Measurements from ENCODE around the gene SPATA1. TPM values are rescaled to one million over a fixed set of nuclear protein-coding genes. Genes with fewer than 3 reads are reported as not detected.

The SPATA1 gene, protein sequence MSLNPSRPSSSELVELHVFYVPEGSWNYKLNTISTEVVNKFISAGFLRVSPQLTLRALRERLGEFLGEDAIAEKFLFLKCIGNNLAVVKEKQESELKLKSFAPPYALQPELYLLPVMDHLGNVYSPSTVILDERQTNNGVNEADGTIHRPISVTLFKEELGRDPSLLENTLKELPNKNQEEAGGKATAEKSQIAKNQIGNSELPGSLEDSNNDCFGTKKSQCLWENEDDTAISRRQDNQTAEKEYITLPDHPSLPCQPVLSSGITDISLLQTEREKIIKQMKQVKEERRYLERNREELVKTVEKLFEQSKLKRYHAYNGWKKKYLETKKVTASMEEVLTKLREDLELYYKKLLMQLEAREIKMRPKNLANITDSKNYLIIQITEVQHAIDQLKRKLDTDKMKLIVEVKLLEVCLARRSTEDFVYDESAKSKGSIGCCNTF
- 2.1 TPM for polyA plus RNA-seq (2013, experiment 1 of 4)
- 3.6 TPM for polyA plus RNA-seq (2013, experiment 2 of 4)
- 5.3 TPM for polyA plus RNA-seq (2013, experiment 3 of 4)
- 5.7 TPM for polyA plus RNA-seq (2013, experiment 4 of 4)

DNA sequence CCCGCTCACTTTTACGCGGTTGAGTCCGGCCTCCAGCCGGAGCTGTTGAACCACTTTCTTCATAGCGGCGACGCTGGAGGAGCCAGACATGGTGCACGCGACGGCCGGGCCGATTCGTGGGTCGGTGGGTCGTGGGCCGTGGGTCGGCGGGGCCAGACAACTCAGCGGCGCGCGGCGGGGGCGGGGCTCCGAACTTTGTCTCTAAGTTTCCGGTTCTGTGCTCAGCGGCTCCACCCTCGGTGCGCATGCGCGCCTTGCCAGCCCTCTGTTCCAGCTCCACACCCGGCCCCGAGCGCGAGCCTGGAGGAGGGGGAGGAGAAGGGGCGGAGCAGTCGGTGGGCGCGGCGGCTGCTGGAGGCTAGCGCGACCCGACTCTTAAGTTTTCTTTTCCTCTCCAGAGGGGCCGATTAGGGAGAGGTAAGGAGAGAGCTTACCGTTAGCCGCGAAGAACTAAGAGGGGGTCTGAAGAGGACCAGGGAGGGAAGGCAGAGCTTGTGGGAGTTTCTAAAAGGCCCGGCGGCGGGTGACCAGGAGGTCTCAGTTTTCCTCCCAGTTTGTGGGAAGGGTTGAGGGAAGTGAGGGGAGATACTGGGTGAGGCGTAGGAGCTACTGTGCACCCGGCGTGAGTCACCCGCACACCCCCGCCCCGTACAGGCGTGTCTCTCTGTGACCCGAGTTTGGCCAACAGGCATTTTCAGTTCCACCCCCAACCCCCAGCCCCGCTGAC is at the start of gene SPATA1, which contains the start of gene GNG5:
SPATA1 (plus strand) TSS at position 385 of the 727 bp plus-strand sequence. CDS start 9,974 bp downstream, outside the sequence.
GNG5 (minus strand) TSS at position 580 of the 727 bp plus-strand sequence; CDS start at position 90, 490 bp downstream.
- Histone ChIP-seq H3K9me3 (ENCODE audit: control insufficient read depth, low read length) (no peaks in the 10 kb centered on the region), H3K27me3 (ENCODE audit: control insufficient read depth, insufficient read depth, low read length, poor library complexity, severe bottlenecking) (no peaks in the 10 kb centered on the region), H3K4me3 (ENCODE audit: insufficient read depth, low read depth, low read length) (peak within 1 kb of the TSS; percentile 77), H3K36me3 (ENCODE audit: control insufficient read depth, insufficient read depth, low read length) (peaks cover 3% of the 10 kb centered on the region), H3K4me1 (ENCODE audit: control insufficient read depth, insufficient read depth, low read length) (peaks cover 6% of the 10 kb centered on the region), H3K27ac (ENCODE audit: insufficient read depth, low read depth, low read length, poor library complexity, severe bottlenecking) (peak within 1 kb of the TSS; percentile 95)
- WGBS, 2 experiments, result 0 to 1% methylated on average over 60 of the region's 60 CpGs

DNA sequence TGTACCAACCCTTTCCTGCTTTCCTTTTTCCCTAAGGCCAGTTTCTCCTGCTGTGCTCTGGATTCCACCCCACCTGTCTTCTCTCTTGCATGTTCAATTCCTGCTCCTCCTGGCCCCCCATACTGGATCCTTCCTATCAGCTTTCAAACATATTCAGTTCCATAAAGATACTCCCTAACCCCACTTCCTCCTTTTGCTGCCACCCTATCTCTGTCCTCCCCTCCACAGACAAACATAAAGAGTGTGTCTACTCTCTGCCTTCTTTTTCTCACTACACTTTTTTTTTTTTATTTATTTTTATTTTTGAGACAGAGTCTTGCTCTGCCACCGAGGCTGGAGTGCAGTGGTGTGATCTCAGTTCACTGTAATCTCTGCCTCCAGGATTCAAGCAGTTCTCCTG is 44.1 kb upstream of the SPATA1 start:
- H3K9me3 ChIP-seq (ENCODE audit: control insufficient read depth, low read length), result no peaks in the 10 kb centered on the region
- H3K36me3 ChIP-seq (ENCODE audit: control insufficient read depth, insufficient read depth, low read length), result no peaks in the 10 kb centered on the region
- WGBS, 2 experiments, result 80 to 86% methylated on average over 1 of the region's 1 CpG
- no peak overlapping the region for H3K27ac ChIP-seq (ENCODE audit: insufficient read depth, low read depth, low read length, poor library complexity, severe bottlenecking)
- H3K4me3 ChIP-seq (ENCODE audit: insufficient read depth, low read depth, low read length), result no peak overlapping the region
- no peaks in the 10 kb centered on the region for H3K4me1 ChIP-seq (ENCODE audit: control insufficient read depth, insufficient read depth, low read length)
- peaks cover 39% of the 10 kb centered on the region for H3K27me3 ChIP-seq (ENCODE audit: control insufficient read depth, insufficient read depth, low read length, poor library complexity, severe bottlenecking)

GRCh38 chr1:84467298-84467697 is 38.9 kb upstream of the SPATA1 start:
- Histone ChIP-seq H3K4me1 (ENCODE audit: control insufficient read depth, insufficient read depth, low read length) (no peaks in the 10 kb centered on the region), H3K9me3 (ENCODE audit: control insufficient read depth, low read length) (no peaks in the 10 kb centered on the region), H3K4me3 (ENCODE audit: insufficient read depth, low read depth, low read length) (no peak overlapping the region), H3K36me3 (ENCODE audit: control insufficient read depth, insufficient read depth, low read length) (no peaks in the 10 kb centered on the region), H3K27ac (ENCODE audit: insufficient read depth, low read depth, low read length, poor library complexity, severe bottlenecking) (no peak overlapping the region), H3K27me3 (ENCODE audit: control insufficient read depth, insufficient read depth, low read length, poor library complexity, severe bottlenecking) (peaks cover 76% of the 10 kb centered on the region)

GRCh38 chr1:84476225-84476624 is 30.0 kb upstream of the SPATA1 start:
- Histone ChIP-seq H3K9me3 (ENCODE audit: control insufficient read depth, low read length) (no peaks in the 10 kb centered on the region), H3K4me3 (ENCODE audit: insufficient read depth, low read depth, low read length) (no peak overlapping the region), H3K36me3 (ENCODE audit: control insufficient read depth, insufficient read depth, low read length) (no peaks in the 10 kb centered on the region), H3K27ac (ENCODE audit: insufficient read depth, low read depth, low read length, poor library complexity, severe bottlenecking) (no peak overlapping the region), H3K4me1 (ENCODE audit: control insufficient read depth, insufficient read depth, low read length) (peaks cover 6% of the 10 kb centered on the region), H3K27me3 (ENCODE audit: control insufficient read depth, insufficient read depth, low read length, poor library complexity, severe bottlenecking) (peaks cover 71% of the 10 kb centered on the region)
- WGBS, 2 experiments, result no CpG with 5 or more reads among the region's 1 CpG

GRCh38 chr1:84478876-84479868 is 27.0 kb upstream of the SPATA1 start, which contains the start of gene RPF1:
RPF1 (plus strand) TSS chr1:84479266; CDS start chr1:84479282, 16 bp downstream.
- H3K36me3 ChIP-seq (ENCODE audit: control insufficient read depth, insufficient read depth, low read length), result no peaks in the 10 kb centered on the region
- H3K4me1 ChIP-seq (ENCODE audit: control insufficient read depth, insufficient read depth, low read length), result peaks cover 6% of the 10 kb centered on the region
- 6% methylated on average over 51 of the region's 51 CpGs for WGBS, 2 experiments
- H3K27ac ChIP-seq (ENCODE audit: insufficient read depth, low read depth, low read length, poor library complexity, severe bottlenecking), result no peak within 1 kb of the TSS
- H3K9me3 ChIP-seq (ENCODE audit: control insufficient read depth, low read length), result no peaks in the 10 kb centered on the region
- peak within 1 kb of the TSS; percentile 67 for H3K4me3 ChIP-seq (ENCODE audit: insufficient read depth, low read depth, low read length)
- H3K27me3 ChIP-seq (ENCODE audit: control insufficient read depth, insufficient read depth, low read length, poor library complexity, severe bottlenecking), result peaks cover 41% of the 10 kb centered on the region

GRCh38 chr1:84479998-84480397 is 26.2 kb upstream of the SPATA1 start:
- Histone ChIP-seq H3K27ac (ENCODE audit: insufficient read depth, low read depth, low read length, poor library complexity, severe bottlenecking) (no peak overlapping the region), H3K4me1 (ENCODE audit: control insufficient read depth, insufficient read depth, low read length) (peaks cover 6% of the 10 kb centered on the region), H3K27me3 (ENCODE audit: control insufficient read depth, insufficient read depth, low read length, poor library complexity, severe bottlenecking) (peaks cover 33% of the 10 kb centered on the region), H3K4me3 (ENCODE audit: insufficient read depth, low read depth, low read length) (peak overlapping the region; percentile 67), H3K9me3 (ENCODE audit: control insufficient read depth, low read length) (no peaks in the 10 kb centered on the region), H3K36me3 (ENCODE audit: control insufficient read depth, insufficient read depth, low read length) (peaks cover 5% of the 10 kb centered on the region)
- WGBS, 2 experiments, result 12 to 17% methylated on average over 9 of the region's 9 CpGs

DNA sequence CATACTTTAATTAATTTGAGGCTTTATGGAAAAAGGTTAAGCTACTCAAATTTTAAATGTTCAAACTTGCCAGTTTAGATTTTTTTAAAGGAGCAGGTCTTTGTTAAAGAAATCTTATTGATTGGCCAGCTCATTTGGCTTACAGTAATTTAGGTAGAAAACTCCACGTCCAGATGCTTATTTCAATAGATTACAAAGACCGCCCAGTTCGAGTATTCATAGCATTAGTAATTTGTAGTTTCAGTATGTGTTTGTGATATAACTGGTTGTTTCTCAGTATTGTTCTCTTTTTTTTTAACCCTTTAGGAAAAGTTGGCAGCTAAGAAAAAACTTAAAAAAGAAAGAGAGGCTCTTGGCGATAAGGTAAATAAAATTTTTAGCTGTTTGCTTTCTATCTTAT is 25.5 kb upstream of the SPATA1 start:
- peaks cover 27% of the 10 kb centered on the region for H3K27me3 ChIP-seq (ENCODE audit: control insufficient read depth, insufficient read depth, low read length, poor library complexity, severe bottlenecking)
- H3K36me3 ChIP-seq (ENCODE audit: control insufficient read depth, insufficient read depth, low read length), result peaks cover 9% of the 10 kb centered on the region
- 88 to 98% methylated on average over 3 to 4 of the region's 4 CpGs for WGBS, 2 experiments
- H3K9me3 ChIP-seq (ENCODE audit: control insufficient read depth, low read length), result no peaks in the 10 kb centered on the region
- H3K4me1 ChIP-seq (ENCODE audit: control insufficient read depth, insufficient read depth, low read length), result peaks cover 6% of the 10 kb centered on the region
- no peak overlapping the region for H3K27ac ChIP-seq (ENCODE audit: insufficient read depth, low read depth, low read length, poor library complexity, severe bottlenecking)
- peak overlapping the region; percentile 67 for H3K4me3 ChIP-seq (ENCODE audit: insufficient read depth, low read depth, low read length)

- H3K36me3 ChIP-seq (ENCODE audit: control insufficient read depth, insufficient read depth, low read length), result peaks cover 9% of the 10 kb centered on the region
- peaks cover 20% of the 10 kb centered on the region for H3K27me3 ChIP-seq (ENCODE audit: control insufficient read depth, insufficient read depth, low read length, poor library complexity, severe bottlenecking)
- WGBS, 2 experiments, result 86 to 100% methylated on average over 2 of the region's 2 CpGs
- no peaks in the 10 kb centered on the region for H3K9me3 ChIP-seq (ENCODE audit: control insufficient read depth, low read length)
- H3K4me1 ChIP-seq (ENCODE audit: control insufficient read depth, insufficient read depth, low read length), result peaks cover 6% of the 10 kb centered on the region
- H3K27ac ChIP-seq (ENCODE audit: insufficient read depth, low read depth, low read length, poor library complexity, severe bottlenecking), result no peak overlapping the region
- no peak overlapping the region for H3K4me3 ChIP-seq (ENCODE audit: insufficient read depth, low read depth, low read length)
Measured at GRCh38 chr1:84481317-84481716, 24.9 kb upstream of the SPATA1 start.

- H3K36me3 ChIP-seq (ENCODE audit: control insufficient read depth, insufficient read depth, low read length), result peaks cover 32% of the 10 kb centered on the region
Measured at GRCh38 chr1:84488107-84488506, 18.1 kb upstream of the SPATA1 start.

More at GRCh38 chr1:84488107-84488506, 18.1 kb upstream of the SPATA1 start:
- Histone ChIP-seq H3K4me3 (ENCODE audit: insufficient read depth, low read depth, low read length) (no peak overlapping the region), H3K4me1 (ENCODE audit: control insufficient read depth, insufficient read depth, low read length) (no peaks in the 10 kb centered on the region), H3K27me3 (ENCODE audit: control insufficient read depth, insufficient read depth, low read length, poor library complexity, severe bottlenecking) (no peaks in the 10 kb centered on the region), H3K27ac (ENCODE audit: insufficient read depth, low read depth, low read length, poor library complexity, severe bottlenecking) (no peak overlapping the region), H3K9me3 (ENCODE audit: control insufficient read depth, low read length) (no peaks in the 10 kb centered on the region)
- WGBS, 2 experiments, result 97 to 100% methylated on average over 2 of the region's 3 CpGs
